ENCODE data around the gene TRPV2. TPM values are rescaled to one million over a fixed set of nuclear protein-coding genes. Genes with fewer than 3 reads are reported as not detected.

Gene TRPV2
- total and polyA plus RNA-seq, 9 of the 15 experiments (the other 6 are each of a cell fraction or from before 2014, with no cell fraction given), result 10.0 to 97.5 (median 30.3) TPM

- TF ChIP-seq ZNF518B (CRISPR knock-in tag; IDR thresholded peaks at IDR 0.05), result no peak
These were observed 3.3 kb downstream of the TRPV2 start (continued) for GRCh38 chr17:16418685-16419068.

- WGBS (ENCODE audit: insufficient coverage, low coverage, missing lambda C conversion rate), result 23% methylated on average over 8 of the region's 8 CpGs
- H3K9ac ChIP-seq (ENCODE audit: insufficient read depth in 1 of 2, low read depth in 2 of 2, low read length in 2 of 2), result peak overlapping the region; percentile 43 to 81; a peak in 3 of 4 replicates
- peak overlapping the region; percentile 41 for H3K4me2 ChIP-seq (ENCODE audit: insufficient read depth, low read length)
- POLR2A ChIA-PET, result interaction anchor here (0.7 to 1.4 kb wide), 4 partner anchors 9 to 69 kb away, joined by 3 to 12 read pairs (median 4); partner anchors contain the start of gene UBB
- H3K9me1 ChIP-seq (ENCODE audit: control insufficient read depth, insufficient read depth, low read length), result peaks cover 4% of the 10 kb centered on the region
- DNase-seq (ENCODE audit: extremely low read depth in 1 of 4, low spot score in 3 of 4) (peak; percentile 59 to 80 (median 66)), FAIRE-seq (peak; percentile 91), ATAC-seq (peak; percentile 62)
- no peaks in the 10 kb centered on the region for H3K9me3 ChIP-seq (replicated peaks; ENCODE audit: control insufficient read depth, insufficient read depth, low read depth, low read length)
- CTCF ChIA-PET (ENCODE audit: low intra/inter-chr PET ratio), result no interaction called here
- no peak overlapping the region; the same call in 1 of the 2 replicates for H3K4me3 ChIP-seq
- H3K36me3 ChIP-seq (ENCODE audit: control insufficient read depth, insufficient read depth, low read length), result peaks cover 49% of the 10 kb centered on the region; the same call in 2 of the 3 replicates
- peaks cover 37 to 44% of the 10 kb centered on the region in 2 experiments for H3K4me1 ChIP-seq (replicated peaks in 1 of 2; ENCODE audit: control insufficient read depth in 2 of 2, insufficient read depth in 2 of 2, low read length in 2 of 2)
- in situ Hi-C loops (cut with MboI) (no loop called here), intact Hi-C loops (cut with micrococcal nuclease) (no loop called here)
- no peaks in the 10 kb centered on the region for H3K27me3 ChIP-seq (ENCODE audit: control insufficient read depth in 2 of 2, insufficient read depth in 2 of 2, low read length in 2 of 2)
- peak overlapping the region; percentile 74 for H3K27ac ChIP-seq (ENCODE audit: extremely low read depth, low read depth, low read length)
- H3K79me2 ChIP-seq (ENCODE audit: control insufficient read depth, insufficient read depth, low read length), result peaks cover 54% of the 10 kb centered on the region
- H4K20me1 ChIP-seq (replicated peaks; ENCODE audit: control insufficient read depth, insufficient read depth, low read length), result no peaks in the 10 kb centered on the region
- H2AFZ ChIP-seq (ENCODE audit: low read depth, low read length), result no peak overlapping the region
- no TSS peak for BruUV-seq (replicated peaks)
- TF ChIP-seq CHD2 (IDR thresholded peaks at IDR 0.05; ENCODE audit: low read depth, low read length), result no peak
- TF ChIP-seq NR4A1 (CRISPR knock-in tag; IDR thresholded peaks at IDR 0.05), result no peak
- no peak for TF ChIP-seq NR4A1 (tag; IDR thresholded peaks at IDR 0.05)
- TF ChIP-seq ZC3H4 (CRISPR knock-in tag; IDR thresholded peaks at IDR 0.05; ENCODE audit: borderline replicate concordance), result no peak
- TF ChIP-seq SIX5 (IDR thresholded peaks at IDR 0.05; ENCODE audit: borderline replicate concordance in 1 of 2, insufficient read depth in 1 of 2, low read depth in 1 of 2, low read length in 2 of 2), result no peak
- TF ChIP-seq ILF3 (IDR thresholded peaks at IDR 0.05; ENCODE audit: borderline replicate concordance), result no peak
- 0 out of 2 replicates have a peak, but pooled peaks have one; percentile 48 for TF ChIP-seq KLF6 (CRISPR knock-in tag; IDR thresholded peaks at IDR 0.05; ENCODE audit: borderline replicate concordance)
- TF ChIP-seq RBM14 (IDR thresholded peaks at IDR 0.05; ENCODE audit: borderline replicate concordance, insufficient read depth, low read depth, low read length), result no peak
- no peak for TF ChIP-seq BCLAF1 (IDR thresholded peaks at IDR 0.05; ENCODE audit: borderline replicate concordance in 1 of 2, control insufficient read depth in 1 of 2, low read depth in 2 of 2, low read length in 1 of 2)
- no peak for TF ChIP-seq SREBF2 (CRISPR knock-in tag; IDR thresholded peaks at IDR 0.05)
- TF ChIP-seq SNRNP70 (optimal IDR thresholded peaks at IDR 0.05; ENCODE audit: low read depth, low read length), result no peak
These were observed 3.9 kb downstream of the TRPV2 start for GRCh38 chr17:16419074-16419928.
